ENCODE measurements around the gene C2CD4D. TPM values are rescaled to one million over a fixed set of nuclear protein-coding genes. Genes with fewer than 3 reads are reported as not detected.

Gene C2CD4D
- total RNA-seq, 1 donor from 2014 or later: not detected

DNA sequence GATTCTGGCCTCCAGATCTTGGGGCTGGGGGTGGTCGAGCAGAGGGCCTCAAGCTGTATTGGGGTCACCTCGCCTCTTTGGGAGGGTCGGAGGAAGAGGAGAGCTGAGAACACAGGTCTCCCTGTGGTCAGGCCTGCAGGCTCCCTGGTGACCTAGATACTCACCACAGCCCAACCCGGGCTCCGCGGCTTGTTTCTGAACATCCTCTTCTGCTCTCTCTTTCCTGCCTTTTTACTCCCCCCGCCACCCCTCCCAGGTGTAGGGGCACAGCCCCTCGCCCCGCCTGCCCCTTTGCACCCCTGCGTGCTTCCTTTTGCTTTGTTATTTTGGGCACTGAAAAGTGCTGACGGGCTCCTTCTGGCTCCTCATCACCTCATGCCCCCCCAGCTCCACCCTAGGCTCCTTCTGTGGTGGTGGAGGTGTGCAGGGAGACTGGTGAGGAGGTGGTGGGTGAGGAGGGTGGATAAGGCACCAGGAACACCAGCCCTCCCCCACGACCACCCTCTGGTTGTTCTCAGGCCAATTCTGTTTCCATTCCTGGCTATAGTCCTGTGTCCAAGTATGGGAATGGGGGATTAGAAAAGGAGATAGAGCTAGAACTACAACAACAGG lies 23.8 kb downstream of the C2CD4D start:
- Histone ChIP-seq H2AFZ (replicated peaks) (no peak overlapping the region), H3K27ac (no peak overlapping the region), H3K4me1 (no peaks in the 10 kb centered on the region), H4K20me1 (ENCODE audit: low read depth) (no peaks in the 10 kb centered on the region), H3F3A (ENCODE audit: low read depth) (no peaks in the 10 kb centered on the region), H3K4me3 (no peak overlapping the region), H3K4me2 (no peak overlapping the region), H3K79me2 (ENCODE audit: low read depth) (no peaks in the 10 kb centered on the region), H3K27me3 (no peaks in the 10 kb centered on the region), H3K9me3 (ENCODE audit: low read depth) (no peaks in the 10 kb centered on the region), H3K36me3 (no peaks in the 10 kb centered on the region), H3K9ac (no peak overlapping the region)
- Mint-ChIP-seq H3K4me3 (no peak overlapping the region), H3K36me3 (no peaks in the 10 kb centered on the region), H3K4me1 (no peaks in the 10 kb centered on the region), H3K27ac (no peak overlapping the region), H3K27me3 (ENCODE audit: insufficient read depth, low read depth) (peaks cover 13% of the 10 kb centered on the region), H3K9me3 (peaks cover 2% of the 10 kb centered on the region)
- DNase-seq (ENCODE audit: low spot score): no peak
- TF ChIP-seq EZH2phosphoT487 (IDR thresholded peaks at IDR 0.05) (no peak), EZH2 (IDR thresholded peaks at IDR 0.05) (no peak), CTCF (IDR thresholded peaks at IDR 0.05) (no peak)

DNA sequence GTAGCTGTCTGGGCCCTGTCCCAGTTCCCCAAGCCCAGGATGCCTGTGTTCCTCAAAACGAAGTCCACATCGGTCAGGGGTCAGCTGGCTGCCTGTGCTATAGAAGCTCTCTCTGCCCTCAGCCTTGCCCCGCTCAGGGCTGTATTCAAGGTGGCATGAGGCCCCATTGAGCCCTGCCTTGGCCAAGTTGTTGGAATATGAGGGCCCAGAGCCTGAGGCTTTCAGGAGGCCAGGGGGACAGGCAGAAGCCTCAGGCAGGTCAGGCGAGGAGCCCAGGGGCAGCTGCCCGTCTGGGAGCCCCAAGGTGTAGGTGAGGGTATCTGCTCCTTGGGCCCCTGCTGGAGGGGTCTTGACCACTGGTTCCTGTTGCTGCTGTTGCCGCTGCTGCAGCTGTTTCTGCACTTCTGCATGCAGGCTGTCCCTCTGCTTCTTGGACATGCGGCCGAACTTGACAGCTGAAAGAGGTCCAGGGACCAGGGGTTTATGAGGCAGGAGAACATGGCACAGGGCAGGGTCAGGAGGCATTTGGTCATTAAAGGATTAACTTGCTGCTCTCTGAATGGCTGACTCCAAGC lies 24.6 kb downstream of the C2CD4D start:
- Histone ChIP-seq H3K4me1 (no peaks in the 10 kb centered on the region), H3K27me3 (no peaks in the 10 kb centered on the region), H3F3A (ENCODE audit: low read depth) (no peaks in the 10 kb centered on the region), H3K36me3 (no peaks in the 10 kb centered on the region), H3K4me3 (no peak overlapping the region), H4K20me1 (ENCODE audit: low read depth) (no peaks in the 10 kb centered on the region), H3K4me2 (no peak overlapping the region), H3K9me3 (ENCODE audit: low read depth) (no peaks in the 10 kb centered on the region), H3K27ac (no peak overlapping the region), H3K9ac (no peak overlapping the region), H3K79me2 (ENCODE audit: low read depth) (no peaks in the 10 kb centered on the region), H2AFZ (replicated peaks) (no peak overlapping the region)
- Mint-ChIP-seq H3K27me3 (ENCODE audit: insufficient read depth, low read depth) (peaks cover 15% of the 10 kb centered on the region), H3K27ac (no peak overlapping the region), H3K9me3 (peaks cover 2% of the 10 kb centered on the region), H3K4me3 (no peak overlapping the region), H3K4me1 (peaks cover 3% of the 10 kb centered on the region), H3K36me3 (no peaks in the 10 kb centered on the region)
- DNase-seq (ENCODE audit: low spot score): no peak
- TF ChIP-seq EZH2 (IDR thresholded peaks at IDR 0.05) (no peak), EZH2phosphoT487 (IDR thresholded peaks at IDR 0.05) (no peak), CTCF (IDR thresholded peaks at IDR 0.05) (no peak)

- no peaks in the 10 kb centered on the region for H3K79me2 ChIP-seq (ENCODE audit: low read depth)
- H3K36me3 ChIP-seq: no peaks in the 10 kb centered on the region
- DNase-seq (ENCODE audit: low spot score): no peak
- H2AFZ ChIP-seq (replicated peaks): no peak overlapping the region
- TF ChIP-seq EZH2phosphoT487 (IDR thresholded peaks at IDR 0.05): no peak
- no peak for TF ChIP-seq EZH2 (IDR thresholded peaks at IDR 0.05)
- no peak for TF ChIP-seq CTCF (IDR thresholded peaks at IDR 0.05)
- no peak overlapping the region for H3K27ac Mint-ChIP-seq
- no peaks in the 10 kb centered on the region for H3K9me3 Mint-ChIP-seq
- H3K27me3 ChIP-seq: no peaks in the 10 kb centered on the region
- H3K4me1 Mint-ChIP-seq: peaks cover 7% of the 10 kb centered on the region
- no peaks in the 10 kb centered on the region for H3K4me1 ChIP-seq
- no peak overlapping the region for H3K4me3 ChIP-seq
- peaks cover 14% of the 10 kb centered on the region for H3K27me3 Mint-ChIP-seq (ENCODE audit: insufficient read depth, low read depth)
- H3K9ac ChIP-seq: no peak overlapping the region
- H3K27ac ChIP-seq: no peak overlapping the region
- H3K9me3 ChIP-seq (ENCODE audit: low read depth): no peaks in the 10 kb centered on the region
- H4K20me1 ChIP-seq (ENCODE audit: low read depth): no peaks in the 10 kb centered on the region
- no peak overlapping the region for H3K4me3 Mint-ChIP-seq
- no peaks in the 10 kb centered on the region for H3F3A ChIP-seq (ENCODE audit: low read depth)
- H3K4me2 ChIP-seq: no peak overlapping the region
- H3K36me3 Mint-ChIP-seq: no peaks in the 10 kb centered on the region
Observed at GRCh38 chr1:151814426-151814825, 25.2 kb downstream of the C2CD4D start.
